ENCODE measurements around the gene TLE2.
"Not testable (repeated sequence)": the region's sequence is repeated elsewhere in the genome, so short reads cannot be mapped to it uniquely, and the experiment has no call there.

The TLE2 gene

DNA sequence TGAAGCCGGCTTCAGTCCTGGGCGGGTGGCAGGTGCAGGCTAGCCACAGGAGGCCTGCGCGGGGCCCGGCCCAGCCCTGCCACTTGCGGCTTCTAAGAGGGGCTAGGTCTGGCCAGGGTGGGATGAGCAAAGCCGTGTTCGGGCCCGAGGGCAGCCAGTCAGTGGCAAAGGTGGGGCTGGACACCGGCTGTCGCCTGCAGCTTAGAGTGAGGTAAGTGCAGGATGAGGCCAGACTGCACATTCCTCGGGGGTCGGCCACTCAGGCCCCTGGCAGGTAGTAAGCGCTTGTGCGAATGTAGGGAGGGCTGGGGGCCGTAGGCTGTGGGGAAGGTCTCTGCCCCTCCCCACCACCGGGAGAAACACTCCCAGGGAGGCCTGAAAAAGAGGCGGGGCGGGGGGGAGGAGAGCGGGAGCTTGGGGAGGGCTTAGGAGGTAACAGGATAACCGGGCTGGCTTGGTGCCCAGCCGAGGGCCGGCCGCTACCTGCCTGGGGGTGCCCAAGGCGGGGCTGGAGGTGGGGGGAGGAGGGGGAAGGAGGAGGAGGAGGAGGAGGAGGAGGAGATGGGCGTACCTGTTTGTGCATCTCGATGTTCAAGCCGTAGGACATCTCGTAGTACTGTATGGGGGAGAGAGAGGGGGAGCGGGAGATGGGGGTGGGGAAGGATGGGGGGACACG is 26.8 kb upstream of the TLE2 start:
- no peak for DNase-seq (ENCODE audit: low read depth)
- no peak overlapping the region for H3K4me3 ChIP-seq (ENCODE audit: control insufficient read depth, low read depth, low read length)
- TF ChIP-seq, protein P1, sequence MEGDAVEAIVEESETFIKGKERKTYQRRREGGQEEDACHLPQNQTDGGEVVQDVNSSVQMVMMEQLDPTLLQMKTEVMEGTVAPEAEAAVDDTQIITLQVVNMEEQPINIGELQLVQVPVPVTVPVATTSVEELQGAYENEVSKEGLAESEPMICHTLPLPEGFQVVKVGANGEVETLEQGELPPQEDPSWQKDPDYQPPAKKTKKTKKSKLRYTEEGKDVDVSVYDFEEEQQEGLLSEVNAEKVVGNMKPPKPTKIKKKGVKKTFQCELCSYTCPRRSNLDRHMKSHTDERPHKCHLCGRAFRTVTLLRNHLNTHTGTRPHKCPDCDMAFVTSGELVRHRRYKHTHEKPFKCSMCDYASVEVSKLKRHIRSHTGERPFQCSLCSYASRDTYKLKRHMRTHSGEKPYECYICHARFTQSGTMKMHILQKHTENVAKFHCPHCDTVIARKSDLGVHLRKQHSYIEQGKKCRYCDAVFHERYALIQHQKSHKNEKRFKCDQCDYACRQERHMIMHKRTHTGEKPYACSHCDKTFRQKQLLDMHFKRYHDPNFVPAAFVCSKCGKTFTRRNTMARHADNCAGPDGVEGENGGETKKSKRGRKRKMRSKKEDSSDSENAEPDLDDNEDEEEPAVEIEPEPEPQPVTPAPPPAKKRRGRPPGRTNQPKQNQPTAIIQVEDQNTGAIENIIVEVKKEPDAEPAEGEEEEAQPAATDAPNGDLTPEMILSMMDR (IDR thresholded peaks at IDR 0.05; ENCODE audit: control insufficient read depth, insufficient read depth, low read depth, low read length, missing control alignments): no peak

GRCh38 chr19:3054972-3055740 is 26.1 kb upstream of the TLE2 start:
- TF ChIP-seq, protein P1 (IDR thresholded peaks at IDR 0.05; ENCODE audit: control insufficient read depth, insufficient read depth, low read depth, low read length, missing control alignments): no peak
- H3K4me3 ChIP-seq (ENCODE audit: control insufficient read depth, low read depth, low read length): no peak overlapping the region
- DNase-seq (ENCODE audit: low read depth): no peak

DNA sequence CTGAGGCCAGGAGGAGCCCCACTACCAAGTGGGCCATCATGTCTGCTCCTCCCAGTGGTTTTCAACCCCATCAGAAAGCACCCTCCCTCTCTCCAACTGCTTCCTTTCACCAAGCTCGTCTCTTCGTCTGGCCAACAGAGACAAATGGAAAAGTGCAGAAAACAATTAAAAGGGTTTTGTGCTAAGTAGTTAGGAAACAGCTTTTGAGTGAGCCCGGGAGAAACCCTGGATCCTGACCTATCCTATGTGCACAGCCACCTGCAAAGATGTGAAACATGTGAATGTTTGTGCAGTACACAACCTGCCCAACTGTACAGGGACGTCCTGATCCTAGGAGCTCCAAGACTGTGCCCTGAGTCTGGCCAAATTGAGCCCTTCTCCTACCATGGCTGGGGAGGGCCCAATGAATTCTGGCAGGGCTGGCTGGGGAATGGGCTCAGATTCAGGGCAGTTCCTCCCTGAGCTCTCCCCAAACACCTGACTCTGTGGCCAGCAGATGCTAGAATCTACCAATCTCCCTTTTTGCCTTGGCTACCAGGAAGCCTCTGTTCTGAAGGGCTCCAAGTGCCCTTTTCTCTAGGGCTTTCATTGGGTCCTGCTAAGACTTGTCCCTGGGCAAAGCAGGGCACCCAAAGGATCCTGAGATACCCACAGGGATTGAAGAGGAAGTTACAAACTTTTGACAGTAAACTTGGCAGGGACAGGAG is 25.3 kb upstream of the TLE2 start:
- no peak for DNase-seq (ENCODE audit: low read depth)
- no peak overlapping the region for H3K4me3 ChIP-seq (ENCODE audit: control insufficient read depth, low read depth, low read length)
- TF ChIP-seq, protein P1 (IDR thresholded peaks at IDR 0.05; ENCODE audit: control insufficient read depth, insufficient read depth, low read depth, low read length, missing control alignments): no peak

- TF ChIP-seq, protein P1 (IDR thresholded peaks at IDR 0.05; ENCODE audit: control insufficient read depth, insufficient read depth, low read depth, low read length, missing control alignments): no peak
- H3K4me3 ChIP-seq (ENCODE audit: control insufficient read depth, low read depth, low read length): no peak overlapping the region
- no peak for DNase-seq (ENCODE audit: low read depth)
Observed at GRCh38 chr19:3053780-3054179, 24.7 kb upstream of the TLE2 start.

DNA sequence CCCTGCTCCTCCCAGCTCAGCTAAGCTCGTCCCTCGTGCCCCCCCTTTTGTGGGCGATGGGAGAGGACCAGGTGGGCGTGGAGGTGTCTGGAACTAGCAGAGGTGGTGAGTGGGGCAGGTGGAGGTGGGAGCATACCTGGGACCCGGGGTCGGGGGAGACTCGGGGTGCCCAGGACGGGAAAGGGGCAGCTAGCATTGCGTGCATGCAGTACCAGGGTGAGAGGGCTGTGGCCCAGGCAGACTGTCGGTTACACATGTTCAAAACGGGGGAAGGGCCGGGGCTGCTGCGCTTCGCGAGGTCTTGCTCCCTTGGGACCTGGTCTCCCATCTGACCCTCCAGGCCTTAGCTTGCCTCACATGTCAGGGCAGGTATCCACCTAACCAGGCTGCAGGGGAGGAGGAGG is 24.1 kb upstream of the TLE2 start:
- no peak for DNase-seq (ENCODE audit: low read depth)
- TF ChIP-seq, protein P1 (IDR thresholded peaks at IDR 0.05; ENCODE audit: control insufficient read depth, insufficient read depth, low read depth, low read length, missing control alignments): no peak
- no peak overlapping the region for H3K4me3 ChIP-seq (ENCODE audit: control insufficient read depth, low read depth, low read length)

- not testable (repeated sequence) for DNase-seq (ENCODE audit: low read depth); H3K4me3 ChIP-seq (ENCODE audit: control insufficient read depth, low read depth, low read length)
Observed at GRCh38 chr19:3050016-3050415, 20.9 kb upstream of the TLE2 start.

- TF ChIP-seq, protein P1 (IDR thresholded peaks at IDR 0.05; ENCODE audit: control insufficient read depth, insufficient read depth, low read depth, low read length, missing control alignments): no peak
- no peak for DNase-seq (ENCODE audit: low read depth)
- no peak overlapping the region for H3K4me3 ChIP-seq (ENCODE audit: control insufficient read depth, low read depth, low read length)
Observed at GRCh38 chr19:3049089-3049488, 20.0 kb upstream of the TLE2 start.
